SK-MEL-5 (cell line): ENCODE measurements around the gene PRKCE. TPM values are rescaled to one million over a fixed set of nuclear protein-coding genes. Genes with fewer than 3 reads are reported as not detected.

Experiments
- DNase-seq: peaks from one replicate; pipeline ENCODE4 v3.0.0-alpha.2; 2016; ENCODE audit warnings: low read depth, low spot score
- in situ Hi-C: cut with HindIII; loops from 2 replicates; pipeline ENCODE4 v1.10.0; 2016; ENCODE audit warnings: low sequenced_read_pairs, high pct_unique_total_duplicates, low pct_unique_long_range_greater_than_20kb
- total RNA-seq: library from RNA; depleted of rRNA; stranded (reverse); fragments of >200 nt; shearing (Covaris generic); gene quantifications from 2 replicates; pipeline ENCODE4 v1.2.3, GENCODE V29; 2014

Gene PRKCE
- total RNA-seq, 1 experiment from 2014 or later = 22.9 TPM

GRCh38 chr2:46122318-46122976 is 471.0 kb downstream of the PRKCE start:
- in situ Hi-C loops = no loop called here
- DNase-seq = no peak

GRCh38 chr2:46123013-46123412 is 471.5 kb downstream of the PRKCE start:
- in situ Hi-C loops = no loop called here

GRCh38 chr2:46125798-46126197 is 474.3 kb downstream of the PRKCE start:
- in situ Hi-C loops = no loop called here
- DNase-seq = no peak

More at GRCh38 chr2:46123013-46123412, 471.5 kb downstream of the PRKCE start:
- no peak for DNase-seq

GRCh38 chr2:46126571-46126970 is 475.1 kb downstream of the PRKCE start:
- no peak for DNase-seq
- in situ Hi-C loops = no loop called here

- in situ Hi-C loops = no loop called here
- DNase-seq = no peak
Observed at GRCh38 chr2:46127176-46127575, 475.7 kb downstream of the PRKCE start.

- DNase-seq = no peak
- in situ Hi-C loops = no loop called here
Observed at GRCh38 chr2:46130511-46130910, 479.0 kb downstream of the PRKCE start.

GRCh38 chr2:46132996-46133395 is 481.5 kb downstream of the PRKCE start:
- in situ Hi-C loops = no loop called here
- DNase-seq = no peak

- no peak for DNase-seq
- in situ Hi-C loops = no loop called here
Observed at GRCh38 chr2:46134531-46135227, 483.2 kb downstream of the PRKCE start.

GRCh38 chr2:46135228-46135855 is 483.9 kb downstream of the PRKCE start:
- DNase-seq = no peak
- in situ Hi-C loops = no loop called here

- DNase-seq = no peak
- in situ Hi-C loops = no loop called here
Observed at GRCh38 chr2:46135958-46136357, 484.5 kb downstream of the PRKCE start.

GRCh38 chr2:46136481-46136880 is 485.0 kb downstream of the PRKCE start:
- in situ Hi-C loops = no loop called here

GRCh38 chr2:46136953-46137352 is 485.5 kb downstream of the PRKCE start:
- DNase-seq = no peak
- in situ Hi-C loops = no loop called here

More at GRCh38 chr2:46136481-46136880, 485.0 kb downstream of the PRKCE start:
- DNase-seq = no peak

GRCh38 chr2:46142546-46143428 is 491.3 kb downstream of the PRKCE start:
- DNase-seq = peak; percentile 22
- in situ Hi-C loops = no loop called here

GRCh38 chr2:46143429-46144132 is 492.1 kb downstream of the PRKCE start:
- no peak for DNase-seq
- in situ Hi-C loops = no loop called here

GRCh38 chr2:46144133-46144800 is 492.8 kb downstream of the PRKCE start:
- in situ Hi-C loops = no loop called here
- no peak for DNase-seq

- in situ Hi-C loops = no loop called here
Observed at GRCh38 chr2:46145017-46145416, 493.5 kb downstream of the PRKCE start.

GRCh38 chr2:46145840-46146239 is 494.4 kb downstream of the PRKCE start:
- DNase-seq = no peak
- in situ Hi-C loops = no loop called here

More at GRCh38 chr2:46145017-46145416, 493.5 kb downstream of the PRKCE start:
- no peak for DNase-seq
